Psoas muscle (tissue), 8 donors: ENCODE results near the gene GABRE. TPM values are rescaled to one million over a fixed set of nuclear protein-coding genes. Genes with fewer than 3 reads are reported as not detected.

Source experiments
- ATAC-seq, 4 donors: fragments of 200-7000 bp; cut with Tn5 transposase; one replicate each; pipeline ENCODE4 v1.9.1; 2020; ENCODE audit warnings: moderate library complexity in 3 of 4, mild to moderate bottlenecking in 2 of 4
- DNase-seq, 2 donors: peaks; one replicate each; pipeline ENCODE4 v3.0.0-alpha.2; 2020
- H3K27ac ChIP-seq: fragments of 200-600 bp; one replicate; pipeline ENCODE4 v1.8.0; 2022
- H3K27me3 ChIP-seq, 3 donors: fragments of 200-600 bp in 1 of 3; one replicate each; pipeline versions ENCODE4 v1.6.1 to v1.8.0; 2013 to 2022; ENCODE audit warnings: low read length in 2 of 3, mild to moderate bottlenecking in 2 of 3, moderate library complexity in 1 of 3; ENCODE audit not compliant: insufficient read depth in 3 of 3
- H3K36me3 ChIP-seq, 2 donors: fragments of 200-600 bp in 1 of 2; one replicate each; pipeline versions ENCODE4 v1.6.1 to v1.8.0; 2013 to 2022; ENCODE audit warnings: low read depth in 1 of 2, mild to moderate bottlenecking in 1 of 2, moderate library complexity in 1 of 2; ENCODE audit not compliant: insufficient read depth in 1 of 2
- H3K4me1 ChIP-seq: fragments of 200-600 bp; one replicate; pipeline ENCODE4 v1.8.0; 2022
- H3K4me3 ChIP-seq: fragments of 200-600 bp; one replicate; pipeline ENCODE4 v1.8.0; 2022; ENCODE audit warnings: mild to moderate bottlenecking
- H3K9me3 ChIP-seq: fragments of 200-600 bp; one replicate; pipeline ENCODE4 v1.8.0; 2022
- WGBS, 3 donors: extraction: QIAGEN DNeasy Blood & Tissue Kit; methylation state at CpG; one replicate each; pipeline versions ENCODE4 v1.1.6 to v1.1.7; 2013; 5-methylcytosine and 5-hydroxymethylcytosine counted together
- intact Hi-C, 2 donors: fragments of 100-400 bp; cut with DNase I; formaldehyde crosslinking; loops; one replicate each; pipeline versions ENCODE4 v1.11.0 to v1.14.2; 2022
- polyA plus RNA-seq, 3 donors: library from polyadenylated mRNA; stranded (reverse); fragments of 200-250 nt; gene quantifications; one replicate each; pipeline ENCODE4 v1.2.3, GENCODE V29; 2013
- total RNA-seq, 4 donors: library from RNA; stranded (reverse); fragmentation: NEBNext Ultra II Directional in 2 of 4; extraction: Animal tissue kit (Norgen Biotek cat#: 25700) in 2 of 4; gene quantifications; one replicate each; pipeline versions ENCODE4 v1.2.1 to v1.2.4, GENCODE V29; 2021 to 2023
- TF ChIP-seq, protein P1 (sequence below): fragments of 200-600 bp; IDR thresholded peaks from one replicate; pipeline ENCODE4 v1.8.0; 2022; ENCODE audit warnings: antibody characterized with exemption
- donor health status: healthy with polysubstance abuse.
- donor health status: DM: no; HTN: no; CAD: no; lungs with moderate emphysema.
- donor health status: Bipolar disorder and iron deficiency.
- donor health status: healthy.
- donor health status: DM: yes; HTN: yes; CAD: no.
- donor health status: DM: no; HTN: no; CAD: no.
- donor health status: DM: no; HTN: no; CAD: no.
- donor health status: DM: yes; HTN: yes; CAD: no.

The GABRE gene
- total and polyA plus RNA-seq, 7 donors: 0.90 to 3.8 (median 1.7) TPM

DNA sequence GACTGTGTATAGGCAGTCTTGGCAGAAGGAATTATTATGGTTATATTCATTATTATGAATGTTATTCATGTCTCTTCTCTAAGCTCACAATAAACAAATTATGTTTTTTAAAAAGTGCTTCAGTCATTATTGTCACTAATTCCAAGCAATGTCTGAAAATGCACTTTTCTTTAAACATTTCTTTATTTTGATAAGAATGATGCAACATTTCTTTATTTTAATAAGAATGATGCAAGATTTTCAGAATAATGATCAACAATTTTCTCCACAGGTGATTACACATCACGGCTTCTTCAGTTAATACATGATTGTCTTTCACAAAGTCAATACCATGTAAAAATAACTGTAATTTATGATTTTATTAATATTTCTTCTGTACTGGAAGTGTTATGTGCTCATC is 39.1 kb downstream of the GABRE start:
- Histone ChIP-seq H3K27ac (no peak overlapping the region), H3K4me1 (no peaks in the 10 kb centered on the region), H3K27me3 (no peaks in the 10 kb centered on the region), H3K4me3 (no peak overlapping the region), H3K36me3 (no peaks in the 10 kb centered on the region), H3K9me3 (no peaks in the 10 kb centered on the region)
- TF ChIP-seq, protein P1, sequence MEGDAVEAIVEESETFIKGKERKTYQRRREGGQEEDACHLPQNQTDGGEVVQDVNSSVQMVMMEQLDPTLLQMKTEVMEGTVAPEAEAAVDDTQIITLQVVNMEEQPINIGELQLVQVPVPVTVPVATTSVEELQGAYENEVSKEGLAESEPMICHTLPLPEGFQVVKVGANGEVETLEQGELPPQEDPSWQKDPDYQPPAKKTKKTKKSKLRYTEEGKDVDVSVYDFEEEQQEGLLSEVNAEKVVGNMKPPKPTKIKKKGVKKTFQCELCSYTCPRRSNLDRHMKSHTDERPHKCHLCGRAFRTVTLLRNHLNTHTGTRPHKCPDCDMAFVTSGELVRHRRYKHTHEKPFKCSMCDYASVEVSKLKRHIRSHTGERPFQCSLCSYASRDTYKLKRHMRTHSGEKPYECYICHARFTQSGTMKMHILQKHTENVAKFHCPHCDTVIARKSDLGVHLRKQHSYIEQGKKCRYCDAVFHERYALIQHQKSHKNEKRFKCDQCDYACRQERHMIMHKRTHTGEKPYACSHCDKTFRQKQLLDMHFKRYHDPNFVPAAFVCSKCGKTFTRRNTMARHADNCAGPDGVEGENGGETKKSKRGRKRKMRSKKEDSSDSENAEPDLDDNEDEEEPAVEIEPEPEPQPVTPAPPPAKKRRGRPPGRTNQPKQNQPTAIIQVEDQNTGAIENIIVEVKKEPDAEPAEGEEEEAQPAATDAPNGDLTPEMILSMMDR: no peak
- intact Hi-C loops: no loop called here
- DNase-seq: no peak
- ATAC-seq: no peak
- 92 to 100% (median 98%) methylated on average over 1 of the region's 1 CpG for WGBS, 3 donors

- 33 to 37% (median 36%) methylated on average over 4 of the region's 4 CpGs for WGBS, 3 donors
- Histone ChIP-seq H3K4me1 (no peaks in the 10 kb centered on the region), H3K9me3 (no peaks in the 10 kb centered on the region), H3K36me3 (no peaks in the 10 kb centered on the region), H3K27me3 (no peaks in the 10 kb centered on the region), H3K4me3 (no peak overlapping the region), H3K27ac (no peak overlapping the region)
- ATAC-seq (no peak), DNase-seq (no peak)
- TF ChIP-seq, protein P1: no peak
- intact Hi-C loops: no loop called here
Observed at GRCh38 chrX:151929126-151929525, 45.4 kb downstream of the GABRE start.

DNA sequence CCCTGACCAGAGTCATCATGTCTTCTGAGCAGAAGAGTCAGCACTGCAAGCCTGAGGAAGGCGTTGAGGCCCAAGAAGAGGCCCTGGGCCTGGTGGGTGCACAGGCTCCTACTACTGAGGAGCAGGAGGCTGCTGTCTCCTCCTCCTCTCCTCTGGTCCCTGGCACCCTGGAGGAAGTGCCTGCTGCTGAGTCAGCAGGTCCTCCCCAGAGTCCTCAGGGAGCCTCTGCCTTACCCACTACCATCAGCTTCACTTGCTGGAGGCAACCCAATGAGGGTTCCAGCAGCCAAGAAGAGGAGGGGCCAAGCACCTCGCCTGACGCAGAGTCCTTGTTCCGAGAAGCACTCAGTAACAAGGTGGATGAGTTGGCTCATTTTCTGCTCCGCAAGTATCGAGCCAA is 50.8 kb downstream of the GABRE start:
- DNase-seq (no peak), ATAC-seq (no peak)
- Histone ChIP-seq H3K27me3 (no peaks in the 10 kb centered on the region), H3K9me3 (no peaks in the 10 kb centered on the region), H3K4me3 (no peak overlapping the region), H3K4me1 (no peaks in the 10 kb centered on the region), H3K27ac (no peak overlapping the region), H3K36me3 (no peaks in the 10 kb centered on the region)
- intact Hi-C loops: no loop called here
- TF ChIP-seq, protein P1: no peak
- 90 to 98% (median 92%) methylated on average over 6 of the region's 6 CpGs for WGBS, 3 donors

- TF ChIP-seq, protein P1: no peak
- ATAC-seq: no peak
Observed at GRCh38 chrX:151922692-151923091, 51.8 kb downstream of the GABRE start.

GRCh38 chrX:151921866-151922265 is 52.6 kb downstream of the GABRE start:
- intact Hi-C loops: no loop called here
- no peaks in the 10 kb centered on the region for H3K9me3 ChIP-seq
- ATAC-seq (no peak), DNase-seq (no peak)
- H3K27ac ChIP-seq: no peak overlapping the region
- WGBS, 3 donors: 81 to 93% (median 89%) methylated on average over 5 of the region's 5 CpGs
- TF ChIP-seq, protein P1: no peak
- H3K4me3 ChIP-seq: no peak overlapping the region
- no peaks in the 10 kb centered on the region for H3K27me3 ChIP-seq
- H3K36me3 ChIP-seq: no peaks in the 10 kb centered on the region
- no peaks in the 10 kb centered on the region for H3K4me1 ChIP-seq

More at GRCh38 chrX:151922692-151923091, 51.8 kb downstream of the GABRE start:
- Histone ChIP-seq H3K36me3 (no peaks in the 10 kb centered on the region), H3K27me3 (no peaks in the 10 kb centered on the region), H3K4me3 (no peak overlapping the region), H3K9me3 (no peaks in the 10 kb centered on the region), H3K4me1 (no peaks in the 10 kb centered on the region), H3K27ac (no peak overlapping the region)
- WGBS, 3 donors: 90 to 98% (median 96%) methylated on average over 5 of the region's 5 CpGs
- no peak for DNase-seq
- intact Hi-C loops: no loop called here
